ENCODE results near the gene SLC6A9. TPM values are rescaled to one million over a fixed set of nuclear protein-coding genes. Genes with fewer than 3 reads are reported as not detected.

SLC6A9 gene
- total and polyA plus RNA-seq, 2 of the 8 experiments (the other 6 are each of a cell fraction or from before 2014, with no cell fraction given) = 20.2 to 24.2 TPM

DNA sequence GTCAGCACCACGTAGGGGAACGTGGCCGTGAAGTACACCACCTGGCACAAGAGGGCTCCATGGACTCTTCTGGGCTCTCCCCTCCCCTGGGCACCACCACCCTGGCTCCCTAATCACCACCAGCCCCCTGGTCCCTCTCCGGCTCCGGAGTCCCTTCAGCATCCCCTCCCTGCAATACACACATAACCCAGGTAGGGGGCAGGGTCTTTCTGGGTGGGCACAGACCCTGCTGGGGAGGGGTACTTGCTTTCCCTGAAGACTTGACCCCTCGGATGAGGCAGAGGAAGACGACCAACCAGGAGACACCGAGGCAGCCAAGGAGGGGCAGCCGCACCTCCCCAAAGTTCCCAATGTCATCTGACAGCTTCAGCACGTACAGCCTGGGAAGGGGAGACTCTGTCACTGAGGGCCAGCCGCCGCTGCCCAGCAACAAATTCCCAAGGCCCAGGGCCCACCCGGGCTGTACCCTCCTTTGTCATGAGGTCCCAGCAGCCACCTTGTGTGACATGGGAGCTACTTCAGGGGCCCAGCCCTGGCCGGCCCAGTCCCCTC is 28.6 kb downstream of the SLC6A9 start:
- 94% methylated on average over 13 of the region's 14 CpGs; no CpG with 5 or more reads in 1 of the 2 experiments for WGBS, 2 experiments (ENCODE audit: extremely low coverage in 1 of 2, insufficient coverage in 1 of 2, insufficient read length in 1 of 2, insufficient replicate concordance in 2 of 2, low coverage in 1 of 2, low lambda C conversion rate in 2 of 2, missing lambda C conversion rate in 1 of 2)
- Histone ChIP-seq H3K4ac (replicated peaks; ENCODE audit: insufficient read length, low read depth, low read length) (no peak overlapping the region), H3K23me2 (ENCODE audit: low read depth, low read length) (no peaks in the 10 kb centered on the region), H3K36me3 (ENCODE audit: control insufficient read depth in 2 of 4, insufficient read depth in 4 of 4, low read length in 3 of 4) (peaks cover 0 to 23% (median 11%) of the 10 kb centered on the region in 4 experiments; a peak in 6 of 8 replicates), H3K4me2 (ENCODE audit: insufficient read depth in 1 of 2, low read depth in 2 of 2, low read length in 2 of 2) (no peak overlapping the region), H3K9me3 (ENCODE audit: insufficient read depth in 2 of 2, low read depth in 1 of 2, low read length in 1 of 2) (no peaks in the 10 kb centered on the region), H2BK5ac (ENCODE audit: low read depth, low read length) (no peak overlapping the region), H2BK20ac (ENCODE audit: low read length) (no peak overlapping the region), H2BK15ac (ENCODE audit: low read length) (no peak overlapping the region), H3K14ac (ENCODE audit: insufficient read length) (no peak overlapping the region), H3K18ac (ENCODE audit: extremely low read depth, low read length) (no peak overlapping the region), H3K79me2 (ENCODE audit: control insufficient read depth in 1 of 2, insufficient read depth in 2 of 2, low read length in 2 of 2) (no peaks in the 10 kb centered on the region), H4K8ac (ENCODE audit: extremely low read depth, insufficient read depth, low read length) (0 out of 2 replicates have a peak overlapping the region, but pooled peaks have one; percentile 58), H3K27me3 (replicated peaks in 1 of 4; ENCODE audit: control insufficient read depth in 3 of 4, extremely low read depth in 1 of 4, insufficient read depth in 3 of 4, low read length in 3 of 4) (no peaks in the 10 kb centered on the region), H3K27ac (ENCODE audit: low read depth, low read length) (no peak overlapping the region), H2BK120ac (replicated peaks; ENCODE audit: low read depth, low read length) (no peak overlapping the region), H3K4me3 (ENCODE audit: extremely low read depth in 1 of 4, insufficient read depth in 2 of 4, low read depth in 3 of 4, low read length in 4 of 4) (no peak overlapping the region), H3K23ac (ENCODE audit: insufficient read length) (no peak overlapping the region), H2AFZ (ENCODE audit: low read length) (no peak overlapping the region), H3K9ac (replicated peaks in 1 of 4; ENCODE audit: extremely low read depth in 1 of 4, low read depth in 3 of 4, low read length in 3 of 4) (no peak overlapping the region), H3K56ac (replicated peaks; ENCODE audit: insufficient read length, low read depth, low read length) (no peak overlapping the region), H4K20me1 (replicated peaks in 1 of 2; ENCODE audit: control insufficient read depth in 1 of 2, insufficient read depth in 2 of 2, low read length in 2 of 2) (peaks cover 1 to 2% of the 10 kb centered on the region in 2 experiments), H2BK12ac (ENCODE audit: low read depth, low read length) (0 out of 2 replicates have a peak overlapping the region, but pooled peaks have one; percentile 27), H3K4me1 (replicated peaks in 1 of 4; ENCODE audit: control insufficient read depth in 3 of 4, insufficient read depth in 4 of 4, low read length in 3 of 4) (no peaks in the 10 kb centered on the region), H4K91ac (replicated peaks; ENCODE audit: insufficient read length, low read length) (no peak overlapping the region), H2AK5ac (ENCODE audit: low read depth, low read length) (no peak overlapping the region), H3K79me1 (ENCODE audit: low read depth, low read length) (no peaks in the 10 kb centered on the region), H4K5ac (ENCODE audit: insufficient read length, low read depth, low read length) (no peak overlapping the region)
- no peak for FAIRE-seq
- CTCF ChIA-PET (ENCODE audit: partially characterized antibody) = interaction anchor here (0.6 to 21.8 kb wide), 13 partner anchors 8 to 287 kb away, joined by 3 to 478 read pairs (median 5); partner anchors contain the start of gene DPH2
- no peak for DNase-seq (ENCODE audit: low read depth in 1 of 2, low spot score in 2 of 2)
- POLR2A ChIA-PET (ENCODE audit: partially characterized antibody) = interaction anchor here (0.5 to 27.1 kb wide), 3 partner anchors 9 to 413 kb away, joined by 3 to 544 read pairs (median 9); partner anchors contain the start of gene SLC6A9
- TF ChIP-seq GTF2F1 (IDR thresholded peaks at IDR 0.05; ENCODE audit: borderline replicate concordance, low read depth, low read length) (no peak), RFX5 (IDR thresholded peaks at IDR 0.05; ENCODE audit: borderline replicate concordance, low read depth, low read length) (no peak)
- TF ChIP-seq, protein P1, sequence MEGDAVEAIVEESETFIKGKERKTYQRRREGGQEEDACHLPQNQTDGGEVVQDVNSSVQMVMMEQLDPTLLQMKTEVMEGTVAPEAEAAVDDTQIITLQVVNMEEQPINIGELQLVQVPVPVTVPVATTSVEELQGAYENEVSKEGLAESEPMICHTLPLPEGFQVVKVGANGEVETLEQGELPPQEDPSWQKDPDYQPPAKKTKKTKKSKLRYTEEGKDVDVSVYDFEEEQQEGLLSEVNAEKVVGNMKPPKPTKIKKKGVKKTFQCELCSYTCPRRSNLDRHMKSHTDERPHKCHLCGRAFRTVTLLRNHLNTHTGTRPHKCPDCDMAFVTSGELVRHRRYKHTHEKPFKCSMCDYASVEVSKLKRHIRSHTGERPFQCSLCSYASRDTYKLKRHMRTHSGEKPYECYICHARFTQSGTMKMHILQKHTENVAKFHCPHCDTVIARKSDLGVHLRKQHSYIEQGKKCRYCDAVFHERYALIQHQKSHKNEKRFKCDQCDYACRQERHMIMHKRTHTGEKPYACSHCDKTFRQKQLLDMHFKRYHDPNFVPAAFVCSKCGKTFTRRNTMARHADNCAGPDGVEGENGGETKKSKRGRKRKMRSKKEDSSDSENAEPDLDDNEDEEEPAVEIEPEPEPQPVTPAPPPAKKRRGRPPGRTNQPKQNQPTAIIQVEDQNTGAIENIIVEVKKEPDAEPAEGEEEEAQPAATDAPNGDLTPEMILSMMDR (IDR thresholded peaks at IDR 0.05; ENCODE audit: control extremely low read depth in 1 of 3, insufficient read depth in 1 of 3, low read depth in 1 of 3, low read length in 3 of 3) = peak; percentile 39 to 59 (median 58)

All from H1 (cell line).